NCI-H82 treated with DMSO at 0.1 percent for 48 hours (cell line): ENCODE data around the gene PBXIP1.
"Not testable (repeated sequence)": the region's sequence is repeated elsewhere in the genome, so short reads cannot be mapped to it uniquely, and the experiment has no call there.

ENCODE experiments used
- DNase-seq: peaks from one replicate; lab custom pipeline; 2025; ENCODE audit not compliant: unreplicated experiment; lab: John Stamatoyannopoulos, UW

PBXIP1 gene

DNA sequence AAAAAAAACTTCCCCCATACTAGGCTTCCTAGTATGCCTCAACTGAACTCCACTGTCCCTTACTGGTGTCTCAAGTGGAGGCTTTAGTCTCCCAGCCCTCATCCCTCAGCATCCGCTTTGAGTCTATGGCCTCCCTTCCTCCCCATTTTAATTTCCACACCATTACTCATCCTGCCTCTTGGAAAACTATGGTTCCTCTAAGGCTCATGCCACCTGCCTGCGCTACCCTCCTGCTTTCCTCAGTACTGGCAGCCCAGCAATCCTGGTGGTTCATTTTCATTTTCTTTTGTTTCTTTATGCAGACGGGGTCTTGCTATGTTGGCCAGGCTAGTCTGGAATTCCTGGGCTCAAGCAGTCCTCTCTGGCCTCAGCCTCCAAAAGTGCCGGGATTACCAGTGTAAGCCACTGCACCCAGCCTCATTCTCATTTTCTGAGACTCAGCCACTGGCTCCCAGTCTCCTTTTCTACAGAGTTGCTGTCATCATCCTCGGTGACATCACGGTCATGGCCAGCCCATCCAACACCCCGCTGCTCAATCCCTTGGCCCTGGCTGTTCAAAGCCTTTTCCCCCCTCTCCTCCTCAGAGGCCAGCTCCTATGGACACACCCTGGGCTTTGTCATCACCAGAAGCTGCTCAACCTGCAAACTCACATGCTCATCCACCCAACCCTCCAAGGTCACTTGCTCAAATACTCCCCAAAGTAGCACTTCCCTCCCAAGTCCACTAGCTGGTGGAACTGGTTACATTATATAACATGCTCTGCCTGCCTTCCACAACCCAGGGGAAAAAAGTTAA lies 17.1 kb downstream of the PBXIP1 start:
- DNase-seq: no peak

DNA sequence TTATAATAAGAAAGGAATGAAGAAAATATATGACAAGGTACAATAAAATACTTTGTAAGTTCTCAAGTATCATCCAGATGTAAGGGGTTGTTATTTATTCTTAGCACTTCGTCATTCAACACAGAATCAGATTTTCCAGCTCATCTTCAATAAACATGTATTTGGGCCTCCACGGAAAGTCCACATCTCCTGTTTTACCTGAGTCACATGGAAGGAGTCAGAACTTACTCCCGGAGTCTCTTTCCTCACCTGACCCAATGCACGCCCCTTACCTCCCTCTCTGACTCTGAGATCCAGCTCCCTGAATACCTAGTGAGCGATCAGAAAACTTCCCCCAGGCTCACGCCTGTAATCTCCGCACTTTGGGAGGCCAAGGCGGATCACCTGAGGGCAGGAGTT lies 17.9 kb downstream of the PBXIP1 start:
- DNase-seq: no peak

DNA sequence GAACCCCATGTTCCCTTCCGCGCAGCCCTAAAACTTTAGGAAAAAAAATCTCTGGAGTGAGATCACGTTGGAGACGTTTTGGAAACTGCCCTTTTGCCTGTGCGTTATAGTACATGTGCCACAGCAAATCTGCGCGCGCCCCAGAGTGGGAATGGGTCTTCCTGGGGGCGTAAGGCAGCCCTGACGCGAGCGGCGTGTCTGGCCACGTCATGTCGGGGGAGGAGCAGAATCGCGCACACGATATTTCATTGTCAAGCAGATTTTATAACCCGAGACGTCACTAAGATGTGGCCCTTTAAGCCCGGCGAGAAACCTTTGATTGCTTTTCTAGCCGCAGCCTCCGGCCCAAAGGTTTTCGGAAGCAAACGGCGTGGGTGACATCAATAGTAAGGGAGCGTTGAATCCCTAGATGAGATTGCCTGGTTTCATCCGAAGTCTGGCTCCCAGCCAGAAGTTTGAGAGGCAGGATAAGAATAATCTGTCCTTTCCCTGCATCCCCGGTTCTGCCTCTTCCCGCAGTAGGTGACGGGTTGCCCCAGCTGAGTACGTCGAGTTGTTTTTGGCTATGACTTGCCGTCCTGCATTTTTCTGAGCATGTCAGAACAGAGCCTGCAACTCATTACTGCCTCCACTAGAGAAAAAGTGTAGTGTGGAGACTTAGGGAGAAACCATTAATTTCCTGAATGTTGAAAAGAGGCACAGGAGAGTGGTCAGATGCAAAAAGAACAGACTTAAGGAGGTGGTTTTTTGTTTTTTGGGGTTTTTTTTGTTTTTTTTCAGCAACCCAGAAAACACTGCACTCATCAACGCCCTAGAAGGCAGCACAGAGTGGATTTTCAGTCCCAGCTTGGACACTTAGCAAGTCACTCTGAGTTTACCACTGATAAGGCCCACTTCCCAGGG lies 18.6 kb downstream of the PBXIP1 start:
- DNase-seq: peak; percentile 93

DNA sequence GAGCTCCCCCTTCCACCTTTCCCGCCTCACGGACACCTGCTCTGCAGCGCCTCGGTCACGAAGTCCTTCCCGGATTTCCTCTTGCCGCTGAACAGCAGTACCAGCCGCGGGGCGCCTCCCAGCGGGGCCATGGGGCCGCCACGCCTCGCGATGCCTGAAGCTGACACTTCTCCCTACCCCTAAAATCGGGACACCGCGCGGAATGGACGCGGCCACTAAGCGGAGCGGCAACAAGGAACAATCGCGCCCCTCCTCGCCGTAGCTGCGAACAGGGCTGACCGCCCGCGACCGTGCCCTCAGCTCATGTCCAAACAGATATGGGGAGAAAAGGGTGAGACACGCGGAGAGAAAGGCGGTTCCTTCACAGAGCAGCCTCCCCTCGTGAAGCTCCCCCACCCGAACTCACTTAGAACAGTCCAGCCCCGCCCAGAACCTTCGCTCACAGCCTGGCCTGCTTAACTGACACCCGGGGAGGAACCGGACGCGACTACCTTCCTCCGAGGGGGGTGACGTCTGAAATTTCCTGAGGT lies 19.3 kb downstream of the PBXIP1 start, which contains the start of gene PMVK:
Gene PMVK, minus strand, starts transcription at position 165 of the 530 bp plus-strand sequence. Its CDS starts 34 bp downstream, at position 131.
- peak; percentile 93 for DNase-seq

DNA sequence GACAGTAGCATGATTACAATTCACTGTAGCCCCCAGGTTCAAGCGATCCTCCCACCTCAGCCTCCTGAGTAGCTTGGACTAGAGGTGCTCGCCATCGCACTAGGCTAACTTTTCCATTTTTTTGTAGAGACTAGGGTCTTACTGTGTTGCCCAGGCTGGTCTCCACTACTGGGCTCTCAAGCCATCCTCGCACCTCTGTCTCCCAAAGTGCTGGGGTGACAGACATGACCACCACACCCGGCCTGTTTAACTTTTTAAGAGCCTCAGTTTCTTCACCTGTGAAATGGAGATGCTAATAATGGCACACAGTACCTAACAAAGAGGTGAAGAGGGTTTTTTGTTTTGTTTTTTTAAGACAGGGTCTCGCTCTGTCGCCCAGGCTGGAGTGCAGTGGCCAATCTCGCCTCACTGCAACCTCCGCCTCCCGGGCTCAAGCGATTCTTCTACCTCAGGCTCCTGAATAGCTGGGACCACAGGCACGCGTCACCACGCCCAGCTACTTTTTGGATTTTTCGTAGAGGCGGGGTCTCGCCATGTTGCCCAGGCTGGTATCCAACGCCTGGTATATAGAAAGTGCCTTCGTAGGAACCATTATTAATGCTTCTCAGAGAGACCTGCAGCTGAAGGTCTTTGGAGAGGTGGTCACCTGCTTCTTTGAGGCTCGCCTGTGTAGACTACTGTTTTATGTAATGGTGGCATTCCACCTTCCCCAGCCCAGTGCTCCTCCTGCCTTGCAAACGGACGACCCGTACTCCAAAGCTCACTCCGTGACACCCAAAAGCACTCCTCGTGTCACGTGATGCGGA lies 19.9 kb downstream of the PBXIP1 start:
- DNase-seq: no peak

DNA sequence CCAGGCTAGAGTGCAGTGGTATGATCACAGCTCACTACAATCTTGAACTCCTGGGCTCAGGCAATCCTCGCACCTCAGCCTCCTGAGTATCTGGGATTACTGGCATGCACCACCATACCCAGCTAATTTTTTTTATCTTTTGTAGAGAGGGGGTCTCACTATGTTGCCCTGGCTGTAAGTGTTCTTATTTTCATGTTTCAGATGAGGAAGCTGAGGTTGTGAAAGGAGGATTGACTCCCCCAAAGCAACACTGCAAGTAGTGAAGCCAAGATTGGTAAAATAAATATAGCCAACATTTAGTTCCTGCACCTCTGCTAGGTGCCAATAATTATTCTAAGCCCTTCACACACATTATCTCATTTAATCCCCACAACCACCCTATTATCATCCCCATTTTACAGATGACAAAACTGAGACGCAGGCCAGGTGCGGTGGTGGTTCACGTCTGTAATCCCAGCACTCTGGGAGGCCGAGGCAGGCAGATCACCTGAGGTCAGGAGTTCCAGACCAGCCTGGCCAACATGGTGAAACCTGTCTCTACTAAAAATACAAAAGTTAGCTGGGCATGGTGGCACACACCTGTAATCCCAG lies 21.4 kb downstream of the PBXIP1 start:
- DNase-seq: no peak

DNA sequence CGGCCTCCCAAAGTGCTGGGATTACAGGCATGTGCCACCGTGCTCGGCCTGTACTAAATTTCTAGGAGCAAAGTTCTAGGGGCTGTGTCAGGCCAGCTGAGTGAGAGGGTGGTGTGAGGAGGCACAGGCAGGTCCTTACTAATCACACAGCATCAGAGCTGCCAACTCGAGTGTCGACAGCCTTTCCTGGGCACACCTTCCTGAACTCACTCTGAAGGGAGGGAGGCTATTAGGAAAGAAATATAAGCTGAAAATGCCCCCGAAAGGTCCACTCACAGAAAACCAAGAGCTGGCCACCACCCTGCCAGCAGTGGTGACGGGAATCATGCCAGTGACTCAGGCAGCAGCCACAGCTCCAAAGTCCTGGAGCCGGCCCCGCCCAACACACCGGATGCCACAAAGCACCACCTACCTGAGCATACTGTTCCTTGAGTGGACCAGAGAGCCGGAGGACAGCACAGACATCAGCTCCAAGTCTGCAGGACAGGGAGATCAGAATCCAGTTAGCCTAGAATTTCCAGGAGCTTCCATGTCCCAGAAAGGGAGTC lies 23.9 kb downstream of the PBXIP1 start:
- no peak for DNase-seq

DNA sequence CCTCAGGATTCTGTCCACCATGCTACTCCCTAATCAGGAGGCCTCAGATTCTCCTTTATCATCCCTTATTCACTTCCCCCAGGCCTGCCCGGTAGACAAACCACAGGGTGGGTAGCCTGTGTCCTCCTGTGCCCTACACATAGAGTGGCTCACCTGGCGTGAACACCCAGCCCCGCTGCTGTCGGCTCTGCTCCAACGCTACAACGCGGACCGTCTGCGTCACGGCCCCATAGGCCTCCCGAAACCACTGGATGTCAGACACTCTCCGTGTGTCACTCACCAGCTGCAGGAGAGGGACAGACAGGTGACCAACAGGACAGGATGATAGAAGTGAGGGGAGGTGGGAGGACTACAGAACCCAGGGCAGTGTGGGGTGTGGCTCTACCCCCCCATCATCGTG lies 29.7 kb downstream of the PBXIP1 start:
- no peak for DNase-seq

DNA sequence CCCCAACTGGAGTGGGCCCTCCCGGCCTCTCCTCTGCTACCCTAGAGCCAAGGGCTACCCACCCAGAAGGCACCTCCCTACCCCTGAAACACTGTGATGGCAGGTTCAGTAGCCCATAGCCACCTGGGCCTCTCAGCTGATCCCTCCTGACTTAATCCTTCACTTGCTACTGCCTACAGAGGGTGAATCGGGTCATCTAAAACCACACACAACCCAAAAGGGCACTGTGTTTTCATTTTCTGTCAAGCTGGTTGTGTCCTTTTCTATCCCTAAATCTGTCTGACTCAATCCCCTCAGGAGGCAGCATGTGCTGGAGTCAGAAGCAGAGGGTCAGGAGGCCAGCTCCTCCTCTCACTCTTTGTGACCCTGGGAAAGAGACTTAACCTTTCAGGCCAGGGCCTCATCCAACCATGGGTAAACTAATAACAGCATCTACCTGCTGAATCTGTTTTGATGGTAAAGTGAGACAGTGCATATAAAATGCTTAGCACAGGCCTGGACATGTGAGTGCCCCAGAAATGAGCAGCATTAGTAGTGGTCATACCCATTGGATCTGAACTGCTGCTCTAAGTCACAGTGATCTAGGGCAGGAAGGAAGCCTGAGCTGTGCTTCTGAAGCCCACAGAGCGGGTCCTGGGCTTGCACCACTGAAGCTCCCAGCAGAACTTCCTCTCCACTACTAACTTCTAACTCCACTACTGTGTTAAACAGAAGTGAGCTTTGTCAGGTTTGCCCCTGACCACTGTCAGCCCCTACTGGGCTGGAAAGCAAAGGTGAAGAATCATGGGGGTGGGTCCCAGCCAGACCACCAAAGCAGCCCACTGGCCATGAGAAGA lies 30.3 kb downstream of the PBXIP1 start:
- DNase-seq: no peak

DNA sequence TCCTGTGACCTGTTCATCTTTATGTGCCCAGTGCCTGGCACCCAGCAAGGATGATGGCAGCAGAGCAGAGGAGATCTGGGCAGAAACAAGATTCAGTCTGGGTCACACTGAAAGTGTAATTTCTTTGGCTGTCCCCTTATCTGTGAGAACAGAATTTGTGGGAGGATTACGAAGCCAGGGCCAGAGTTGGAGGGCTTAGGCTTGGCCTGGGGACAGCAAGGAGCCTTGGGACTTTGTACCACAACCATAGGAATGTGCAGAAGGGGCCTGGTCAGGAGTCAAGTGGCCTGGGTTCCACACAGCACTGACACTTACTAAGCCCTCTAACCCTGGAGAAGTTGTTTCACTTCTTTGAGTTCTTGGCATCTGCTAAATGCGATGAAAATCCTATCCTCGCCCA lies 32.2 kb downstream of the PBXIP1 start:
- DNase-seq: no peak

DNA sequence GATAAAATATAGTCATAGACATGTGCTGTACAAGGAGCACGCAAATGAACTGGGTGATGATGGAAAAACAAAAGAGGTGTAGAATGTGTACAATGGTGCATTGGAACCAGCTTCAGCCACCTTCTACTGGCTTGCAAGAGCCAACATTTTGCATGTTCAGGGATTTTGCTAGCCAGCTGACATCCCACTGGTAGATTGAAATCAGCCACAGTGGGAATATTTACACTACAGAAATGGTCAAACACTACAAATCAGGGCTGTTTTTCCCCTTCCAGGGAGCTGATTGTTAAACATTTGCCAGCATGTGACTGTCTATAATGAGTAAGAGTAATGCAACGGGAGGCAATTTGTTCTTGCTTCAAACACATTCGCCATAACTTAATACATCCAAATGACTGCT lies 42.6 kb downstream of the PBXIP1 start:
- DNase-seq: no peak

DNA sequence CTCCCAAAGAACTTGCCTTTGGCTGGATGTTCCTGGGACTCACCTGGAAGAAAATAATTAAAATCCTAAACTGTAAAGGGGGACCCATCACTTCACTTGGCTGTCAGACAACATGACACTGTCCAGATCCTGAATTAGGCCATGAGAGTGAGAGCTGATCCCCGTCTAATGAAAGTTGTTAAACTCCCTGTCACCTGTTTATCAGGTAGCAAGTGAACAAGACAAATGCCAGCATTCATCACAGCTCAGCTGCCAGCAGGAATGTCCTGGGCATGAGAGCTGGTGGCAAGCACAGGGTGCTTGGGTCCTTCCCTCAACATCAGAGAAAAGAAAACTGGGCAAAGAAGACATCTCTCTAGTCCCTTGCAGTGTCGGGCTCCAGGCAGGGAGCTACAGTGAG lies 43.1 kb downstream of the PBXIP1 start:
- no peak for DNase-seq

DNA sequence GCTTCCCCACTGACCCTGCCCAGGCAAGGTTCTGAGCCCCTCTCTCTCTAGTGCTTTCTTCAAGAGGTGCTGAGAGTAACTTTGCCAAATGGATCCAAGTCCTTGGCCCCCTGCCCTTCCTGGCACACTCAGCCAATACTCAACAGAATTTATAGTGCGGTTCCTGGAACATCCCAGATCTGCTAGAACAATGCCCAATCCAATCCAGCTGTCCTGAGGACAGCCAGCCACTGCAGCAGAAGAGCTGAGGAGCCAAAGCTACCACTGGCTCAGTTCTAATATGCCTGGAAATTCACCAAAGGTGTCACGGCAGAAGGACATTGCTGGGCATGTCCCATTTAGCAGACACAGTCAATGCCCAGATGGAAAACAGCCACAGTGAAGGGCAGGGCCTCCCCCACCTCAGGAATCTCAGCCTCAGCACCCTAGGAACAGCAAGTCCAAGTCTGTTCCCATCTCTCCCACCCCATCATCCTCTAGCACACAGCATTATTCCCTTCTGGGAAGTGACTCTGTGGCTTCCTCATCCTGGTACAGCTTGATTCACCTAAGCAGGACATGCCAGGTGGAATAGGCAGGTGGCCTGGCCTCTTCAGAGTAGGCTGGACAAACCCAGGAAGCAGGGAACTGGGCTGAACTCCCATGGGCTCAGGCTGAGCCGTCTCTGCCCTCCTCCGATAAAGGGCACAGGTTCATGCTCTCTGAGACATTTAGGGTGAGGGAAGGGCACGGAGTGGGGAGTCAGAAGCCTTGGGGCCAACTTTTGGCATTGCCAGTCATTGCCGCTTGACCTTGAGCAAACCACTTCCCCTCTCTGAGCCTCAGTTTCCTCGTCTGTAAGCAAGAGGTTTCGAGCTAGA lies 44.0 kb downstream of the PBXIP1 start:
- no peak for DNase-seq

DNA sequence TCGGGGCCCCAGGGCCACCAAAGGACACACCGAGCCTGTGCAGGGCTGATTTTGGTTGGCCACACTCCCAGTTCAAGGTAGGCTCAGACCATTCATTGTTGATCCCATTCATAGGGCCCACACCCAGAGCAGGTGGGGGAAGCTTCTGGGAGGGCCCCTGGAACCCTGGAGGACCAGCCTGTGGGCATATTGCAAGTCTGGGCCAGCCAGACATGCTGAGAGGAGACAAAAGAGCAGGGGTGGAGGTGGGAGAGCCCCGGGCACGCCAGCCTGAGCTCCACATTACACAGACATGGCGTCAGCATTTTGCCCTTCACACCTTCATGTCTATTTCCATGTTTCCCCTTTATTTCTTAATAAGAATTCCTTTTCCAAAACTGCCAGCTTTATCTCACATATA lies 45.0 kb downstream of the PBXIP1 start:
- DNase-seq: no peak

DNA sequence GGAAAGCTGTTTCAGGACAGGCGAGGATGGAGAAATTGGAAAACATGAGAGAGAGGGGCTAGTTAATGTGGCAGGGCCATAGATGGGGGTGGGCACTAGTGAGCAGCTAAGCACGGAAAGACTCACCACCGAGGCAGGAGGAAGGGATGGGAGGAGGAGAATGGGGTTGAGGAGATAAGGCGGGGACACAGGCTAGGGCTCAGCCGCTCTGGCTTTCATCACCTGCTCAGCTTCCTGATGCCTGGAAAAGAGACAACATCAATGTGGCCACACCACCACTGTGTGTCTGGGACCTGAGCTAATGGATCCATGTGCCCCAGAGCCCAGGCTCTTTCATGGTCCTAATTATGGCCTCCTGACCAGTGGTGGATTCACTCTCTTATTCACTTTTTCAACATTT lies 47.0 kb downstream of the PBXIP1 start:
- DNase-seq: no peak

DNA sequence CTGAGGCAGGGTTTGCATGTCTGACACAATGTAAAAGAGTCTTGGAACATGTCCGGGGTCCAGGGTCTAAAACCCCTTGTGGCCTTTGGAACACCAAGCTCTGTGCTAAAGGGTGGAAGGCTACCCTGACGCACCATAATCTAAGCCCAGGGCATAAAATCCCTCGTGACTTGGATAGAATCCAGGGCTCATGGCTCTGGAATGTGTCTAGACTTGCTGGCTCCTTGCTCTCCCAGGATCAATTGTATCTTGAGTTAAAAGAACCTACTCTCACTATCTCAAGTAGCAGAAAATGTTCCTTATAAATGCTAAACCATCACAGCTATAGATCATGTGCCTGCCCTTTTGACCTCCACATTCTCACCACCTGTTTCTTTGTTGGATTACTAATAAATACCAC lies 47.8 kb downstream of the PBXIP1 start:
- not testable (repeated sequence) for DNase-seq

DNA sequence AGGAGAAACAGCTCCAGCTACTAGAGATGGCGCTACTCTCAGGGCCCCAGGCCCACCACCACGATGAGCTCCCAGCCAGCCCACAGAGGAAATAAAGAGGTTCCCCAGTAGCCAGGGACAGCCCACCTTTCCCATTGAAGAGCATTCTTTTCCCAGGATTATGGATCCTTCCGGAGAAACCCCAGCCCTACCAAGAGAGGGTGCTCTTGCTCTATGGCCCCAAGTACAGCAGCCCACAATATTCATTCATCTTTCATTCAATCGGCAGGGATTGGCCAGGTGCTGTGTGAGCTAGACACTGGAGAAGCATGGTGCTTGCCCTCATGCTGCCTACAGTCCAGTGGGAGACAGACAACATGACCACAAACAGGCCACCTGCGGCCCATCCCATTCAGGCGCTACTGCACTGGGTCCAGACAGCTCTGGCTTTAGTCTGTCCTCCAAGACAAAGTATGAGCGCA lies 49.2 kb downstream of the PBXIP1 start:
- DNase-seq: no peak

DNA sequence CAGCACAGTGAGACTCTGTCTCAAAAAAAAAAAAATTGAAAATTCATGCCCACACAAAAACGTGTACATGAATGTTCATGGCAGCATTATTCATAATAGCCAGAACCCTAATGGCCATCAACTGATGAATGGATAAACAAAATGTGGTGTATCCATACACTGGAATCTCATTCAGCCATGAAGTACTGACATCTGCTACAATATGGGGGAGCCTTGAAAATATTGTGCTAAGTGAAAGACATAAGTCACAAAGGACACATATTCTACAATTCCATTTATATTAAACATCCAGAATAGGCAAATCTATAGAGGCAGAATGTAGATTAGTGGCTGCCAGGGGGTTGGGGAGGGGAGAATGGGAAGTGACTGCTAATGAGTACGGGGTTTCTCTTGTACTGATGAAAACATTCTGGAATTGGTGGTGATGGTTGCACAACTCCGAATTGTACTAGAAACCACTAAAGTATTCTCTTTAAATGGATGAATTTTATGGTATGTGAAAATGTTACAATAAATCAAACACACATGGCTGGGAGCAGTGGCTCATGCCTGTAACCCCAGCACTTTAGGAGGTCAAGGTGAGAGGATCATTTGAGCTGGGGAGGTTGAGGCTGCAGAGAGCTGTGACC lies 52.8 kb downstream of the PBXIP1 start:
- DNase-seq: no peak
